ENCODE results near the gene SLC16A2.
A peak's percentile ranks its signal among the peaks of the same experiment; 100 is the strongest.

SLC16A2 gene

GRCh38 chrX:74421036-74421739 is at the start of gene SLC16A2:
SLC16A2 (plus strand) TSS chrX:74421493; CDS start chrX:74421638, 145 bp downstream.
- DNase-seq: peak; percentile 29

GRCh38 chrX:74372272-74372671 is 49.0 kb upstream of the SLC16A2 start:
- no peak for DNase-seq

GRCh38 chrX:74377282-74377681 is 44.0 kb upstream of the SLC16A2 start:
- DNase-seq: no peak

GRCh38 chrX:74382613-74383012 is 38.7 kb upstream of the SLC16A2 start:
- peak; percentile 73 for DNase-seq

- DNase-seq: peak; percentile 35
Measured at GRCh38 chrX:74383611-74384010, 37.7 kb upstream of the SLC16A2 start.

GRCh38 chrX:74389016-74389722 is 32.1 kb upstream of the SLC16A2 start:
- peak; percentile 23 for DNase-seq

- DNase-seq: no peak
Measured at GRCh38 chrX:74395556-74395955, 25.7 kb upstream of the SLC16A2 start.

GRCh38 chrX:74405973-74406489 is 15.3 kb upstream of the SLC16A2 start:
- peak; percentile 5 for DNase-seq

- no peak for DNase-seq
Measured at GRCh38 chrX:74408304-74408703, 13.0 kb upstream of the SLC16A2 start.

- no peak for DNase-seq
Measured at GRCh38 chrX:74419864-74420195, 1.5 kb upstream of the SLC16A2 start.

- peak; percentile 69 for DNase-seq
Measured at GRCh38 chrX:74420196-74421035, 877 bp upstream of the SLC16A2 start.

- no peak for DNase-seq
Measured at GRCh38 chrX:74421740-74422352, 553 bp downstream of the SLC16A2 start.

- DNase-seq: no peak
Measured at GRCh38 chrX:74422576-74423288, 1.4 kb downstream of the SLC16A2 start.

- DNase-seq: no peak
Measured at GRCh38 chrX:74423289-74423998, 2.2 kb downstream of the SLC16A2 start.

- no peak for DNase-seq
Measured at GRCh38 chrX:74426071-74426470, 4.8 kb downstream of the SLC16A2 start.

GRCh38 chrX:74426615-74427014 is 5.3 kb downstream of the SLC16A2 start:
- no peak for DNase-seq

- DNase-seq: no peak
Measured at GRCh38 chrX:74431797-74432196, 10.5 kb downstream of the SLC16A2 start.

GRCh38 chrX:74434336-74434735 is 13.0 kb downstream of the SLC16A2 start:
- DNase-seq: no peak

- no peak for DNase-seq
Measured at GRCh38 chrX:74437530-74437929, 16.2 kb downstream of the SLC16A2 start.

- no peak for DNase-seq
Measured at GRCh38 chrX:74438764-74439163, 17.5 kb downstream of the SLC16A2 start.

GRCh38 chrX:74445099-74445498 is 23.8 kb downstream of the SLC16A2 start:
- no peak for DNase-seq

GRCh38 chrX:74446876-74447275 is 25.6 kb downstream of the SLC16A2 start:
- DNase-seq: no peak

Data from NCI-H226 (cell line).